OCI-LY3 (cell line): Measurements from ENCODE around the gene ZNF77.

ENCODE experiments used
- H2AFZ ChIP-seq: fragments of 200-600, 300-600 bp; shearing (Covaris generic); 2 replicates; pipeline ENCODE4 v1.6.0; 2014; ENCODE audit warnings: antibody characterized with exemption, low read depth, low read length
- H3K27ac ChIP-seq: fragments of 200-600, 300-600 bp; sonication (generic); 2 replicates; pipeline ENCODE4 v1.5.1; 2014; ENCODE audit warnings: mild to moderate bottlenecking, low read length, moderate library complexity, mixed read lengths
- H3K27me3 ChIP-seq: fragments of 200-600, 300-600 bp; sonication (generic); 2 replicates; pipeline ENCODE4 v1.6.1; 2014; ENCODE audit warnings: low read depth, low read length, mixed read lengths
- H3K36me3 ChIP-seq: fragments of 200-600, 300-600 bp; sonication (generic); replicated peaks from 2 replicates; pipeline ENCODE3; 2014; ENCODE audit warnings: low read depth, low read length, mixed read lengths
- H3K4me1 ChIP-seq: fragments of 300-600, 200-600 bp; sonication (generic); 2 replicates; pipeline ENCODE4 v1.6.1; 2014; ENCODE audit warnings: low read length, mixed read lengths
- H3K4me2 ChIP-seq: fragments of 200-600, 300-600 bp; sonication (generic); 2 replicates; pipeline ENCODE4 v1.6.1; 2014; ENCODE audit warnings: low read length, mixed read lengths
- H3K4me3 ChIP-seq: fragments of 300-600, 200-600 bp; sonication (generic); 2 replicates; pipeline ENCODE4 v1.5.1; 2014; ENCODE audit warnings: antibody characterized with exemption, mild to moderate bottlenecking, low read length, moderate library complexity
- H3K79me2 ChIP-seq: fragments of 300-600, 200-600 bp; shearing (Covaris generic); 2 replicates; pipeline ENCODE4 v1.6.1; 2014; ENCODE audit warnings: mild to moderate bottlenecking, low read length, mixed read lengths
- H3K9ac ChIP-seq: fragments of 300-600, 200-600 bp; shearing (Covaris generic); 2 replicates; pipeline ENCODE4 v1.6.0; 2014; ENCODE audit warnings: mild to moderate bottlenecking, low read length, moderate library complexity
- H3K9me3 ChIP-seq: fragments of 200-600, 300-600 bp; shearing (Covaris generic); 2 replicates; pipeline ENCODE4 v1.6.1; 2014; ENCODE audit warnings: low read length, mixed read lengths; ENCODE audit not compliant: insufficient read depth
- H4K20me1 ChIP-seq: fragments of 200-600, 300-600 bp; sonication (generic); 2 replicates; pipeline ENCODE4 v1.6.1; 2016; ENCODE audit warnings: low read length, mixed read lengths; ENCODE audit not compliant: insufficient read depth
- EZH2phosphoT487 ChIP-seq: fragments of 200-600 bp; shearing (Covaris generic); IDR thresholded peaks from 2 replicates; pipeline ENCODE4 v1.6.1; 2018; ENCODE audit warnings: antibody characterized with exemption, mixed run types, low read depth
- TF ChIP-seq, protein P1 (sequence below): fragments of 200-600, 300-600 bp; sonication (generic); IDR thresholded peaks from 2 replicates; pipeline ENCODE4 v1.5.1; 2014; ENCODE audit warnings: antibody characterized with exemption, low read length, low read depth

Gene ZNF77

GRCh38 chr19:2984215-2984528, 39.4 kb upstream of the ZNF77 start:
- H3K4me3 ChIP-seq = no peak overlapping the region
- TF ChIP-seq, protein P1, sequence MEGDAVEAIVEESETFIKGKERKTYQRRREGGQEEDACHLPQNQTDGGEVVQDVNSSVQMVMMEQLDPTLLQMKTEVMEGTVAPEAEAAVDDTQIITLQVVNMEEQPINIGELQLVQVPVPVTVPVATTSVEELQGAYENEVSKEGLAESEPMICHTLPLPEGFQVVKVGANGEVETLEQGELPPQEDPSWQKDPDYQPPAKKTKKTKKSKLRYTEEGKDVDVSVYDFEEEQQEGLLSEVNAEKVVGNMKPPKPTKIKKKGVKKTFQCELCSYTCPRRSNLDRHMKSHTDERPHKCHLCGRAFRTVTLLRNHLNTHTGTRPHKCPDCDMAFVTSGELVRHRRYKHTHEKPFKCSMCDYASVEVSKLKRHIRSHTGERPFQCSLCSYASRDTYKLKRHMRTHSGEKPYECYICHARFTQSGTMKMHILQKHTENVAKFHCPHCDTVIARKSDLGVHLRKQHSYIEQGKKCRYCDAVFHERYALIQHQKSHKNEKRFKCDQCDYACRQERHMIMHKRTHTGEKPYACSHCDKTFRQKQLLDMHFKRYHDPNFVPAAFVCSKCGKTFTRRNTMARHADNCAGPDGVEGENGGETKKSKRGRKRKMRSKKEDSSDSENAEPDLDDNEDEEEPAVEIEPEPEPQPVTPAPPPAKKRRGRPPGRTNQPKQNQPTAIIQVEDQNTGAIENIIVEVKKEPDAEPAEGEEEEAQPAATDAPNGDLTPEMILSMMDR = no peak
- TF ChIP-seq EZH2phosphoT487 = no peak
- no peaks in the 10 kb centered on the region for H3K36me3 ChIP-seq
- H3K9ac ChIP-seq = no peak overlapping the region
- no peak overlapping the region for H3K27ac ChIP-seq
- H4K20me1 ChIP-seq = no peaks in the 10 kb centered on the region
- H3K4me2 ChIP-seq = no peak overlapping the region
- no peaks in the 10 kb centered on the region for H3K4me1 ChIP-seq
- H3K9me3 ChIP-seq = no peaks in the 10 kb centered on the region
- no peak overlapping the region for H2AFZ ChIP-seq
- no peaks in the 10 kb centered on the region for H3K79me2 ChIP-seq
- no peaks in the 10 kb centered on the region for H3K27me3 ChIP-seq

- Histone ChIP-seq H4K20me1 (no peaks in the 10 kb centered on the region), H3K4me1 (no peaks in the 10 kb centered on the region), H3K4me3 (no peak overlapping the region), H3K4me2 (no peak overlapping the region), H3K36me3 (no peaks in the 10 kb centered on the region), H3K9me3 (no peaks in the 10 kb centered on the region), H3K9ac (no peak overlapping the region), H3K79me2 (no peaks in the 10 kb centered on the region), H3K27me3 (no peaks in the 10 kb centered on the region), H2AFZ (no peak overlapping the region), H3K27ac (no peak overlapping the region)
- TF ChIP-seq, protein P1 = no peak
- TF ChIP-seq EZH2phosphoT487 = no peak
Measured at GRCh38 chr19:2983351-2984214, 38.8 kb upstream of the ZNF77 start.

GRCh38 chr19:2982983-2983350, 38.2 kb upstream of the ZNF77 start:
- H3K9ac ChIP-seq = no peak overlapping the region
- 0 out of 2 replicates have a peak, but pooled peaks cover 2% of the 10 kb centered on the region for H3K4me1 ChIP-seq
- H3K4me3 ChIP-seq = no peak overlapping the region
- TF ChIP-seq, protein P1 = no peak
- no peaks in the 10 kb centered on the region for H3K27me3 ChIP-seq
- no peak overlapping the region for H3K27ac ChIP-seq
- no peak overlapping the region for H2AFZ ChIP-seq
- H3K4me2 ChIP-seq = no peak overlapping the region
- no peaks in the 10 kb centered on the region for H4K20me1 ChIP-seq
- no peaks in the 10 kb centered on the region for H3K36me3 ChIP-seq
- no peaks in the 10 kb centered on the region for H3K79me2 ChIP-seq
- no peaks in the 10 kb centered on the region for H3K9me3 ChIP-seq

DNA sequence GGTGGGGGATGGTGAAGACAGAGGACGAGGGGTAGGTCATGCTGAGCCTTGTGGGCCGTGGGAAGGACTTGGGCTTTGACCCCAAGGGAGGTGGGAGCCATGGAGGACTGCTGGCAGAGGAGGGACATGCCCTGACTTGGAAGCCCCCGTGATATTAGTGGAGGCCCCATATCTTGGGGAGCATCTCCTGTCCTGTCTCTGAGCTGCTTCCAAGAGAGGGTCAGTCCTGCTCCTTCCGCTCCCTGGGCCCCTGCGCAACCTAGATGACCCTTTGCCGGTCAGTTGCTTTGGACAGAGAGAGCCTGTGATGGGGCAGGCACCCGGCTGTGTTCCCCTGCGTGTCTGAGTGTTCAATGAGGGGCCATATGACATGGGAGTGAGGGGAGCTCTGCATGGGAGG, 37.8 kb upstream of the ZNF77 start:
- H3K9me3 ChIP-seq = no peaks in the 10 kb centered on the region
- H3K79me2 ChIP-seq = no peaks in the 10 kb centered on the region
- H3K4me3 ChIP-seq = no peak overlapping the region
- no peak overlapping the region for H3K9ac ChIP-seq
- no peak overlapping the region for H3K27ac ChIP-seq
- H3K4me1 ChIP-seq = 0 out of 2 replicates have a peak, but pooled peaks cover 6% of the 10 kb centered on the region
- no peaks in the 10 kb centered on the region for H3K36me3 ChIP-seq
- H2AFZ ChIP-seq = no peak overlapping the region
- no peaks in the 10 kb centered on the region for H4K20me1 ChIP-seq
- TF ChIP-seq EZH2phosphoT487 = no peak
- TF ChIP-seq, protein P1 = no peak
- H3K4me2 ChIP-seq = no peak overlapping the region
- no peaks in the 10 kb centered on the region for H3K27me3 ChIP-seq
